GM21360 (cell line): ENCODE measurements around the gene COL5A2.

Experiments used
- ATAC-seq: cut with Tn5 transposase; IDR thresholded peaks from one replicate; pipeline ENCODE4 v1.9.1; 2021; ENCODE audit warnings: mild to moderate bottlenecking, moderate library complexity; ENCODE audit not compliant: unreplicated experiment

Gene COL5A2

DNA sequence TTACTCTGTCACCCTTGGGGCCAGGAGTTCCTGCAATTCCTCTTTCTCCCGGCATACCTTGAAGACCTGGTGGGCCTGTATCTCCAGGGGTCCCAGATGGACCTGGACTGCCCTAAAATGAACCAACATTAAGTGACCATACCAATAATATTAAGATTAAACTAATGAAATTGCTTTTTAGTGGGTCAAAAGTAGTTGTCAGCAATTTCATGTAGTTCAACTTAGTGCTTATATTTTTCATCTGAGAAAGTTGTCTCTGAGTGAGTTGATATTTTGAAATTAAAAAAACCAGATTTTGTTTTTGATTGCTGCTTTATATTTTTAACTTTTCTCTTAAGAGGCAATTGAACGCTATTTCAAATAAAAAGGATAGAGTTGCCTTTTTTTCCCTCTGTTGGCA, 122.2 kb downstream of the COL5A2 start:
- ATAC-seq: no peak

DNA sequence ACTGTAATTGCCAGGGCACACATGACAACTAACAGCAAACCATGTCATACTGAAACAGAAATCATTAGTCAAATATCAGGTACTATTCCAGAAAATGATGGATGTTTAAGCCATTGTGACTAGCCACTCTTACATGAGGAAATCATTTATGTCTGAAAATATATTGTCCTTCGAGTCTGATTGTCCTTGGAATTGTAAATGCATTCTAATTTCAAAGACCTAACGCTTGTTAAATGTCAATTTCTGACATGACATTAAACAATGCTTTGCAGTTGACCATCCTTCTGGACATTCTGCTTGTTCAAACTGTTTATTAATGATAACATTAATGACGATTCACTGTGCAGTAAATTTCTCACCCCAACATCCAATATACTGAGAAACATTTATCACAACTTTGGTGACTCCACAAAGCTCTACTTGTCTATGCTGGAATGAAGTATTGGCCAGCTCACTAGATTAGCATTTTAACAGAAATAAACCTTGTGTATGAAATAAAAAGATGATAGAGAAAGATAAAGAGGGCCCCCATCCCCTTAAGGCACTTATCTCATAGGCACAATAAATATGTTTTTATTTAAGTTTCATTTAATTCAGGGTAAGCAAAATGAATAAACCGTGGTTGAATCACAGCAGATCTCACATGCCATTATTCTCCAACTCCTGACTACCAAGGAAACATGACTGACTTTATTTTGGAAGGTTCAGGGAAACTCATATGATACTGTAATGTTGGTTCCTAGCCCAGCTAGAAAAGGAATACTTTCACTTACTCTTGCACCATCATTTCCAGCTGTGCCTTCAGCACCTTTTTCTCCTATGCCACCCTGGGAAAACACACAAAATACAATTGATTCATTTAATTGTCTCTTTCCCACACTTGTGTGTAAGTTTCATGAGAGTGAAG, 123.1 kb downstream of the COL5A2 start:
- no peak for ATAC-seq

DNA sequence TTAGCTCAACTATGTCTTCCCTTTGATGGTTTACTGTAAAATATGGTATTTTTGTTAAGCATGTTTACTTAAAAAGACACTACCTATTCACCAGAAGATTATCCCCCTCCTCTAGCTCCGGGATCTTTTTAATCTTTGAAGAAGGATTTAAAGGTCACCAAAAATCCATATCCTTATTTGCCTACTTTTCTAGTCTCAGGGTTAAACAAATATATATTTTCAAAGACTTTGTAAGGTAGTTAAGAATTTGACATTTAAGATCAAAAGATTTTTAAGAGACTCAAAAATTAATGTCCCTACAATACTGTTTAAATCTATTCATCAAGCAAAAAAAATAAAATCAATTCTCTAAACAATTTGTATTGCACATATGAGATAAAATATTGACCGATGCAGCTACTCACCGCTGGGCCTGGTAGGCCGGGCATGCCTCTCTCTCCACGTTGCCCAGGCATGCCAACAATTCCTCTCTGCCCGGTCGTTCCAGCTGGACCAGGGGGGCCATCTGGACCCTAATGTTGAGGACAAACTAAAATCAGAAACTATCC, 129.3 kb downstream of the COL5A2 start:
- ATAC-seq: no peak

DNA sequence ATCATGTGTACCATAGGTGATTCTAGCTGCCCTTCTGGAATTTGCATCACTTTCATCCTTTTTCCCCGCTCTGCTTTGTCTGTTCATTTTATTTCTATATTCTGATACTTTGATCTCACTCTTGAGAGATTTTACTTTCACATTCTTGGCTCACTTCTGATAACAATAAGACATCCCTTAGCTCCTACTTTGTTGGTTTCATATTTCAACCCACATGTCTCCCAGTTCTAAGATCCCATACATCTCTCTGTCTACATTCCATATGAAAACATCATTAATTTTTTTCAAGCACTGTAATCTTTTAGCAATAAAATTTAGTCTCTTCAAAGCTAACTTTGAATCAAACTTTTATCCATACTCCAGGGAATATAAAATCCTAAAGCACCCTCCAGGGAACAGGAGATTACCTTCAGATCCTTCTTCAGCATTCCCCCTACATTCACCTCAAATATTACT, 129.8 kb downstream of the COL5A2 start:
- no peak for ATAC-seq

DNA sequence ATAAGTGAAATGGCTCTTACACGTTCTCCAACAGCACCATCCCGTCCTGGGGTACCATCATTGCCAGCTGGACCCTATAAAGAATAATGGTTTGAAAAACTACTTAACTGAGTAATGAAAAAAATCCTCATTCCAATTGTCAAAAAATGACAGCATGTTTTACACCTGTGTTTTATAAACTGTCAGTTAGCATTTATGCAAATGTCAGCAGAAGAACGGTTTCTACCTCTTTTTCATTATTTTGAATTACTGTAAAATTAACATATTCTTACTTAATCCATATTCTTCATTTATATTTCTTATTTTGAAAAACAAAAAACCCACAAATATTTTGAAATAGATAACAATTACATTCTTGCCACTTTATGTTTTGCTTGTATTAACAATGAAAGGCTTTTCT, 131.4 kb downstream of the COL5A2 start:
- no peak for ATAC-seq

DNA sequence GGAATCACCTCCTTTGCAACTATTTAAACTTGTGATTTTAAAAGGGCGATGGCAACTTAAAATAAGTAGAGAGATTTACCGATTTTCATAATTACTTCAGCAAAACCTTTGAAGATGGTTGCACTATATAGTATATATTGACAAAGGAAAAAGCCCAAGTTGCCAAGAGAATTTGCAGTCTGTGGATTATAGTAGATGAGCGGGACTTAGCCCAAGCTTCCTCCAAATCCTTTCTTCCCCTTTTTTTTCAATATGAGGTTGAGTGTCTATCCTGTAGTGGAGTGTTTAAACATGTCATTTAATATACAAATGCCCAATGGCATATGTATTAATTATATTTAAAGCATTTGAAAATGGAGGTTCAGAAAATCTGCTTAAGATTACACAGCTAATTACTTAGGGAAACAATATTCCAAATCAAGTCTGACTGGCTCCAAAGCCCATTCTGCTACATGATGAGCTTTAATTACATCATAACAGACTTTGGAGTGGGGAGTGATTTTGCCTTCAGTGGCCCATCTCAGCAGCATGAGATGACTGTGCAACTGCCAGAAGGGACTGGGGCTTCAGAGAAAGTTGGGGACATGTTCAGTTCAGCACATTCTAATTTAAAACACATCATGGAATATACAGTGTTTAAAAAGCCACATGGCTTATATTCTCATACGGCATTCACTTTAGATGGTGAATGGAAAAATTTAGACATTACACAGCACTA, 132.2 kb downstream of the COL5A2 start:
- no peak for ATAC-seq

DNA sequence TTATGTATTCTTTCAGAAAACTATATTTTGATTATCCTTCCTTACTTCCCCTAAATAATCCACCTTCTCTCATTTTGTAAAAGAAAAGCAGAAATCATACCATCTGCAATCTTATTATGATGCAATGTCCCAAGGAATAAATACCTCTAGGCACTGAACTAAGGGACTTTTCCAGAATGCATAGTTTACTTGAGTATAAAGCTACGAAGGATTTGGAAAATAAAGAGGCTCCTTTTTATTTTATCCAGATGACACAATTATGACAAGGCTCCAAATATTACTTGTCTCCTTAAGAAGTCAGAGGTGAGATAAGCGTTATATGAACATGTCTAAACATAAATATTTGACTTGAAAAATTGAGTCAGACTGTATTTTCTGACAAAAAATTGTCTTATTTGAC, 133.2 kb downstream of the COL5A2 start:
- no peak for ATAC-seq

DNA sequence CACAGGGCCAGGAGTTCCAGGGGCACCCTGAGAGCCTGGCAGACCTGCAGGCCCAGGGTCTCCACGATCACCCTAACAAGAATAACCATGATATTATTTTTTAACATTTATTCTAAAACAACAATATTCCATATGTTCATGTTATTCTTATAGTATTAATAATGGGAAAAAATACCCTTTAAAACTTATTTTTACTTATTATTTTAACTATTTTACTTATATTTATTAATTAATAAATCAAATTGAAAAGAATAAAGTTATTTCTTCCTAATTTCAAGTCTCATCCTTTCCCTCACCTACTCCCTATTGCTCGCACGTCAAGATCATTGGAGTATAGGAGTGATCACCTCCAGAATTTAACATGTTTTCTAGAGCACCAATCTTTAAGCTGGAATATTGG, 133.7 kb downstream of the COL5A2 start:
- ATAC-seq: no peak

DNA sequence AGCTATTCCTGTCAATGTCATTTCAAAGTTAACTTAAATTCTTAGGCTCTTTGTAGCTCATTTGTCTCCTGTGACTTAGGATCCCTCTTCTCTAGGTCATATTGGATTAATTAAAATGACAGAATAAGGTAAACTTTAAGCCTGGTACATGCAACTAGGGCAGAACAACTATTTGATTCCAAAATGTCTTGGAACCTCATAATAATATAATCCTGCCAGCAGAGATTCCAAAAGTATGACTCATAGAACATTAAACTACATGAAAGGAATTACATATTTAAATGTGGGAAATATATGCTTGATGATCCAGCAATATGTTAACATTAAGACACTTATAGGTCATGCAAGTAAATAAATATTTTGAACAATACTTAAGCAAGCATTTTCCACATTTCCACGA, 142.0 kb downstream of the COL5A2 start:
- ATAC-seq: no peak

DNA sequence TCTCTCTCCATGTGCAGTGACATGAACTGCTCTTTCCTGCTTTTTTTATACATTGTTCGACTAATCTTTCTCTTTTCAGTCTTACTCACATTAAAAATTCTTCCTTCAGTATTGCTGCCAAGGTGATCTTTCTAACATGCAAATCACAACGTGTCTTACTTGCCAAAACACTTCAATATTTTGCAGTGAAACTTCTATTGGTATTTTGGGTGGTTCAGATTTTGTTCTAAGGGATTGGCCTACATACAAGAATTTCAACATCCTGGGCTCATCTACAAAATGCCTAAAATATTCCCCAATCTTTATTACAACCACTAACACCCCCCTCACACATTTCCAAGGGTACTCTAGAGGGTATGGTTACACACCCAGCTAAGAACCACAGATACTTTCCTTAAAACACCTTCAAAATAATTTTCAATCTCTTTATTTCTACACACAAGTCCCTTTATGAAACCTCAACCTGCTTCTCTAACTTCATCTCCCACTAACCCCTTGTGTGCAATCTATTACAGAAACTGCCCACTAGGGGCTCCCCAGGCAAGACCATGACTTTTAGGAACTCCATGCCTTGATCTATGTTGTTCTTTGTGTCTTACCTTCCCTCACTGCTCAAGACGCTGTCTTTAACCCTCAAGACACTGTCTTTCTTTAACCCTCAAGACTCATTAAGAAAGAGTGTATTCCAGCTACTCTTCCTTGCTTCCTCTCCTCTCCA, 154.5 kb downstream of the COL5A2 start:
- peak; percentile 85 for ATAC-seq

DNA sequence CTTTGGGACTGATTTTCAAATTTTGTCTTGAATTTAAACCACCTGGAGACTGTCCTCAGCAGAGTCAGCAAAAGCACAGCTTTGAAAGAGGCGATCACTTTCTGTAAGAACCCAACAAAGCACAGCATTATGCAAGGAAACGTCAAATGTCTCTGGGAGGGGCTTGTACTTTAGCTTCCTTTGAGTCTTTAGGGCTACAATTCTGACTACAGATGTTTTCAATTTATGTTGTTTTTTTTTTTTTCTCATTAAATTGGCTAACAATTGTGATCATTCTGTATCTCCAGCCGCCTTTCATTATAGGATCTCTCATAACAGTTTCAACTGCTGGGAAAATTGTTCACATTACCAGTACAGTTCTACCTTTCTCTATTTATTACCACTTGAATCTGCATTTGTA, 157.1 kb downstream of the COL5A2 start:
- ATAC-seq: no peak

DNA sequence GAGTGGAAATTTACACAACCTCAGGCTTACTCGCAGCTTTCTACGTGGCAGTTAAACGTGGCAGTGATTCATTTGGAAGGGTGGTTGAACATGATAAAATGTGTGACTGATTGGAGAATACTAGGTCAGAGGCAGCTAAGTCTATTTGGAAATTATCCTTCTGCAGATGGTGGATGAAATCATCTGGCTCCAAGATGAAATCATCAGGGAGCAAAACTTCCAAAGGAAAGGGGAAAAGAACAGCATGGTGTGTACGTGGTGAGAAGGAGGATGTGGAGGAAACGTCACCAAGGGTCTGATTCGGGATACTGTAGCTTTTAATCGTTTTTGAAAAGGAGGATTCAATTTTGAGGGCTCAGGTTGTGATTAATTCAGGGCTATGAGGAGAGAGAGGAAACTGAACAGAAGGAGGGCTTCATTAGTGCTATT, 157.5 kb downstream of the COL5A2 start:
- no peak for ATAC-seq

DNA sequence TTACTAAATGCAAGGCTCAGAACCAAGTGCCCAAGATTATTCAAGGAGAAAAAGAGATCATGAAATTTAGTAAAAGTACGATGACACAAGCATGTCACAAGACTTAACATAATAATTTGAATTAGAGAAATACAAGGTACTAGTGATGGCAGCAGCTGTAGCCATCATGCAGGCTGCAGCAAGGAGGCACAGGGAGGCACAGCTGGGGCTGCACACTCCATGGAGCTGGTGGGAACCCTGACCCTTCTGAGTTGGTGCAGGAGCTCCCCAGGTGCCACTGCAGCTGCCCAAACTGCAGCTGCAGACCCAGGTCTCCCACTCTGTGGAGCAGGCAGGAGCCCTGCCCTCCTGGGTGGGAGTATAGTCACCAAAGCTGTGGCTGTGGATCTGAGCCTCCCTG, 159.4 kb downstream of the COL5A2 start:
- no peak for ATAC-seq

DNA sequence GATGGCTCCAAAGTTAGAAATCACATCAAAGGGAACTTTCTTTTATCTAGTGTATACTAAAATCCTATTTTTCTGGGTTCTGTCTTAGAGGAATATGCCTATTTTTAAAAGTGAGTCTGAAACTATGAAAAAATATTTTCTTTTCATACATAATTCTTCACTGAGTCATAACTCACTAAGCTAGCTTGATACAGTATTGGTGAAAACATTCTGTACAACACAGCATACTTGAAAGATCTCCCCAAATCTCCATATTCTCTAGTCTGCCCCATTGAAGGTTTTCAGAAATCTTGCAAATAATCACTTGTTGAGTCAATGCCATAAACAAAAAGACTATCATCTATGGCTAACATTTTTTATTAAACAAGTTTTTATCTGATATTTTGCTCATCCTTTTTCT, 160.9 kb downstream of the COL5A2 start:
- no peak for ATAC-seq

DNA sequence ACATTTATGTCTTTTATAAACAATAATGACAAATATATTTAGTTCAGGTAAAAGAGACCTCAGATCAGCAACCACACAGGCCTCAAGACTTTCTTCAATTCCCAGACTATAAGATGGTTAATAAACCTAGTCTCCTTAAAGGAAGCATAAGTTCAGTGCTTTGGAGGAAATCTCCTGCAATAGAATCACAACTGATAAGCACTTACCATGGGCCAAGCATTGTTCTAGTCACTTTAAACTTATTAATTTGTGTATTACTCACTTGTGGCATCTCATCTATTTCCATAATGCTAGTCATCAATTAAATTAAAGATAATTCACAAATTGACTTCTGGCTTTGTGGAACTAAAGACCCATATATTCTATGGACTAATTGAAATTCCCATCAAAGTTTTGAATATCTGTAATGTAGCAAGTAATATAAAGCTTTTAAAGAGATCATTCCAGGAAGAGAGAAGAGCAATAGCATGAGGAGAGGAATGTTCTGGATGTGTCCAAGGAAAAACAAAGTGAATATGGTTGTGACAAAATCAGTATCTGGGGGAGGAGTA, 163.2 kb downstream of the COL5A2 start:
- ATAC-seq: no peak

DNA sequence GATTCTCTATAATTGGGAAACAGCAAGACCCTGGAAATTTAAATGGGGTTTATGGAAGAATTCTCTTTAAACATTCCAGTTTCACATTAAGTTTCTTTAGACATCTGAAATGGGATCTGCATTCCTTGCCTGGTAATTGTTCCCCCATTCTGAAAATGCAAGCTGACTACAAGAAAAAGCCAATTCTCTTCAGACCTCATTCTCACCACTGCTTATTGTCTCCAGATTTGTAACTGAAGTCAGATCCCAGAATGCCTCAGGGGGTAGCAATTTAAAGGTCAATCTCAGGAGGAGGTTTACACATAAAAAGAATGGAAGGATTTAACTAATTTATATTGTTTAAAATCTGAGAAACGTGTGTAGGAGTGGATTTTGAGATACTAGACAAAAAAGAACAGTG, 164.2 kb downstream of the COL5A2 start:
- no peak for ATAC-seq

DNA sequence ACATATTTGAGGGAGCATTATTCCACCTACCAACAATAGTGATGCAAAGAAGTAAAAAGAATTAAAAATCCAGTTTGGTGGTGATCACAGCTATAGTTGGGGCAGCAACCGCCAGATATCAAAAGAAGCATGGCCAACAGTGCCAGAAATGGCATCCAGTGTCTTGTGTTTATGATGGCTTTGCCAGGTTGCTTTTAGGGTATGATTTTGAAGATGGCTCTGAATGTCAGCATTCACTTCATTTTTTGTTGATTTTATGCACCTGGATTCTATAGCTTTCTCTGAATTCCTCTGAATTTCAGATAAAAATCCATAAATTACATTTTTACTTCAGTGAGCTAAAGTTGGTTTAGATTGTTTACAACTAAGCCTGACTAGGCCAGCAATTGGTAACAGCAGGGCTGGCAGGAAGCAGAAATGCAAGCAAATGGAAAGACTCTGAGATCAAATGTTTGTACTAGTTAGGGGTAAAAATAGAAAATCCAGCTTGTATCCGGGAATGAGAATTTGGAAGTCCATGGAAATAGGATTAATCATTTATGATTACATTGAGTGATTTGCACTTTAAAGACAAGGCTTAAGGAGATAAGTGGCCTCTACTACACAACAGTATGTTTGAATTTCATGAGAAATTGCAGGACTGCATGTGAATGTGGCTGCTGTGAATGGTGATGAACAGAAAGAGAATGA, 165.0 kb downstream of the COL5A2 start:
- ATAC-seq: no peak

DNA sequence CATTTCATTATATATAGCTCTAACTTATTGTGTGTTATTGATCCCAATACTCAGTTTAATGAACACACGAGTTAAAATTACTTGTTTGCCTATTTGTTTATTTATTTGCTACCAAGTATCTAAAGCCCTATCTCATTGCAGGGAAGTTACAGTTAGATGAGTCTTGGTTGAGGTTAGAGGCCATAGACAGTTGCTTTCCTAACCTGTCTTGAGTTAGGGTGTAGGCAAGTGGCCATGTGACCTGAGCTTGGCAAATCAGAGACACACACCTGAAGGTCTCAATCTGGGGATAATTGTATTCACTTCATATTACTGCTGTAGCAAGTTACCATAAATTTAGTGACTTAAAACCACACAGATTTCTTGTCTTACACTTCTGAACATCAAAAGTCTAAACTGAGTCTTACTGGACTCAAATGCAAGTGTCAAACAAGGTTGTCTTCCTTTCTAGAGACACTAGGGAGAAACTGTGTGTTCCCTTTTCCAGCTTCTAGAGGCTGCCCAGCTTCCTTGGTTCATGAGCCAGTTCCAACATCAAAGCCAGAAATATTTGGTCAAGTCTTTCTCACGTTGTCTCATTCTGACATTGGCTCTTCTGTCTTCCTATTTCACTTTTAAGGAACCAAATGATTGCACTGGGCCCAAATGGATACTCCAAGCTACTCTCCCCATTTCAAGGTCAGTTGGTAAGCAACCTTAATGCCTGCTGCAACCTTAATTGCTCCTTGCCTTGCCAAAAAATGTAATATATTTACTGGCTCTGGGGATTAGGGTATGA, 165.7 kb downstream of the COL5A2 start:
- no peak for ATAC-seq

DNA sequence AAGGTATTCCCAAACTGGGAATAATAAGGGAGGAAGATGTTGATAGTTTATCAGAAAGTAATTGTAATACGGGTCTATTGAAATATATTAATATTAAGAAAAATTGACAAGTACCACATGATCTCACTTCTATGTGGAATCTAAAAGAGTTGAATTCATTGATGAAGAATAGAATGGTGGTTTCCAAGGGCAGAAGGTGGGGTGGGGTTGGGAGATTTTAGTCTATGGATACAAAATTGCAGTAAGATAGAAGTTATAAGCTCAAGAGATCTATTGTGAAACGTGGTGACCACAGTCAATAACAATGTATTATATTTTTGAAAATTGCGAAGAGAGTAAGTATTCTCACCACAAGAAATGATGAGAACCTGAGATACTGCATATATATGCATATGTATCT, 166.5 kb downstream of the COL5A2 start:
- ATAC-seq: no peak

DNA sequence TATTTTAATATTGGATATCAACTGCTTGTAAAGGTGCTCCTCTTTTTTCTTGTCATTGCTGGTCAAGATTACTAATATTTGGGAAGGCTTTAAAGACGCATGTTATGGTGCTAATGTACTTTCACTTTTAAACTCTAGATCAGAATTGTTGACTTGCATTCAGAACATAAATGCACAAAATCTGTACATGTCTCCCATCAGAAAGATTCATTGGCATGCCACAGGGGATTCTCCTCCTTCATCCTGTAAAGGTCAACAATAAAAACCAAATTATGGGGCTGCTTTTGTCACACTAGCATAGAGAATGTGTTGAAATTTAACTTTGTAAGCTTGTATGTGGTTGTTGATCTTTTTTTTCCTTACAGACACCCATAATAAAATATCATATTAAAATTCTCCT, 167.2 kb downstream of the COL5A2 start:
- ATAC-seq: no peak
